K562 (cell line): Measurements from ENCODE around the gene VDR. TPM values are rescaled to one million over a fixed set of nuclear protein-coding genes. Genes with fewer than 3 reads are reported as not detected.
A peak's percentile ranks its signal among the peaks of the same experiment; 100 is the strongest.

Experiments
- ATAC-seq: fragments of 200-7000 bp; cut with Tn5 transposase; 3 replicates; pipeline ENCODE4 v1.9.1; 2020; ENCODE audit warnings: moderate library complexity
- BruUV-seq: library from RNA; stranded (reverse); fragments of 400-500 nt; replicated peaks from 2 replicates; lab custom pipeline; 2021; lab: Mats Ljungman, UMichigan
- CTCF ChIA-PET: fragments of 300-600 bp; formaldehyde crosslinking; extraction: SDS; loops from one replicate; lab custom pipeline; 2021; ENCODE audit warnings: low intra/inter-chr PET ratio; lab: Yijun Ruan, JAX
- POLR2A ChIA-PET: fragments of 300-600, 350-650 bp; sonication (Branson Sonifier 250); formaldehyde crosslinking; extraction: SDS; loops from one replicate; lab custom pipeline; 2021; ENCODE audit warnings: antibody characterized with exemption, inconsistent platforms; lab: Yijun Ruan, JAX
- DNase-seq, 4 experiments: peaks; one replicate each; pipeline versions ENCODE4 v3.0.0 to v3.0.0-alpha.2; 2011 to 2018; ENCODE audit warnings: low spot score in 3 of 4, mixed read lengths in 3 of 4; ENCODE audit errors: extremely low read depth in 1 of 4
- FAIRE-seq: peaks from 2 replicates; lab custom pipeline; 2011; peaks lifted over from hg19 to GRCh38; lab: Jason Lieb, UNC
- H2AFZ ChIP-seq: 2 replicates; pipeline ENCODE4 v1.6.0; 2011; ENCODE audit warnings: low read depth, low read length, control low read depth, inconsistent platforms
- H3K27ac ChIP-seq: fragments of 200-600 bp; 3 replicates; pipeline ENCODE4 v1.8.0; 2011; ENCODE audit warnings: low read depth, mild to moderate bottlenecking, control low read depth, inconsistent platforms, low read length, moderate library complexity, mixed read lengths; ENCODE audit errors: extremely low read depth
- H3K27me3 ChIP-seq, 2 experiments: fragments of 300-600 bp in 1 of 2; 2 replicates in 1 of 2; 3 replicates in 1 of 2; pipeline versions ENCODE4 v1.6.0 to v1.8.0; 2011; ENCODE audit warnings: inconsistent platforms in 2 of 2, low read length in 2 of 2, mild to moderate bottlenecking in 1 of 2, mixed read lengths in 1 of 2, moderate library complexity in 1 of 2; ENCODE audit not compliant: control insufficient read depth in 2 of 2, insufficient read depth in 2 of 2
- H3K36me3 ChIP-seq: fragments of 300-600 bp; 3 replicates; pipeline ENCODE4 v1.8.0; 2011; ENCODE audit warnings: mild to moderate bottlenecking, low read length, inconsistent platforms; ENCODE audit not compliant: control insufficient read depth, insufficient read depth
- H3K4me1 ChIP-seq, 2 experiments: fragments of 200-600 bp in 1 of 2; replicated peaks in 1 of 2; 2 replicates in 1 of 2; 3 replicates in 1 of 2; pipeline versions ENCODE4 v1.5.1 to v1.8.0; 2011; ENCODE audit warnings: inconsistent platforms in 2 of 2, low read length in 2 of 2, mild to moderate bottlenecking in 1 of 2, mixed read lengths in 1 of 2, moderate library complexity in 1 of 2; ENCODE audit not compliant: control insufficient read depth in 2 of 2, insufficient read depth in 2 of 2
- H3K4me2 ChIP-seq: 2 replicates; pipeline ENCODE4 v1.6.1; 2011; ENCODE audit warnings: low read length, control low read depth, inconsistent platforms, mixed read lengths; ENCODE audit not compliant: insufficient read depth
- H3K4me3 ChIP-seq: fragments of 200-600 bp; sonication (generic), shearing (Covaris generic); 2 replicates; pipeline ENCODE4 v1.5.1; 2016; ENCODE audit warnings: control low read depth, inconsistent platforms
- H3K79me2 ChIP-seq: fragments of 200-600 bp; 3 replicates; pipeline ENCODE4 v1.8.0; 2011; ENCODE audit warnings: low read length, inconsistent platforms; ENCODE audit not compliant: control insufficient read depth, insufficient read depth
- H3K9ac ChIP-seq, 2 experiments: 2 replicates each; pipeline versions ENCODE4 v1.6.0 to v1.6.1; 2011; ENCODE audit warnings: low read depth in 2 of 2, low read length in 2 of 2, control low read depth in 1 of 2, inconsistent platforms in 1 of 2, mild to moderate bottlenecking in 1 of 2, mixed read lengths in 1 of 2; ENCODE audit not compliant: insufficient read depth in 1 of 2
- H3K9me1 ChIP-seq: one replicate; pipeline ENCODE4 v1.6.0; 2011; ENCODE audit warnings: inconsistent platforms, mild to moderate bottlenecking, low read length, moderate library complexity; ENCODE audit not compliant: control insufficient read depth, insufficient read depth
- H3K9me3 ChIP-seq: replicated peaks from 2 replicates; pipeline ENCODE4 v1.5.1; 2011; ENCODE audit warnings: low read depth, low read length, inconsistent platforms; ENCODE audit not compliant: control insufficient read depth, insufficient read depth
- H4K20me1 ChIP-seq: replicated peaks from 2 replicates; pipeline ENCODE4 v1.6.1; 2011; ENCODE audit warnings: low read length, inconsistent platforms, mixed read lengths; ENCODE audit not compliant: control insufficient read depth, insufficient read depth
- ATF1 ChIP-seq, 2 experiments: fragments of 450-650 bp in 1 of 2; IDR thresholded peaks; 2 replicates each; pipeline ENCODE4 v1.6.1; 2016; ENCODE audit warnings: missing compliant biosample characterization in 1 of 2, missing genetic modification characterization in 1 of 2
- CBFA2T2 ChIP-seq: fragments of 450-650 bp; conservative IDR thresholded peaks from 2 replicates; pipeline ENCODE4 v1.6.1; 2017; ENCODE audit warnings: mild to moderate bottlenecking
- CBX5 ChIP-seq: IDR thresholded peaks from 2 replicates; pipeline ENCODE4 v1.6.1; 2014; ENCODE audit warnings: low read depth, borderline replicate concordance
- CSDE1 ChIP-seq, 2 experiments: fragments of 450-650 bp; IDR thresholded peaks; 2 replicates each; pipeline ENCODE4 v1.6.1; 2016; ENCODE audit warnings: mild to moderate bottlenecking in 1 of 2
- GATAD2A ChIP-seq: fragments of 450-650 bp; IDR thresholded peaks from 2 replicates; pipeline ENCODE4 v1.6.1; 2017
- NCOA4 ChIP-seq: fragments of 450-650 bp; IDR thresholded peaks from 2 replicates; pipeline ENCODE4 v1.6.1; 2018; ENCODE audit warnings: mild to moderate bottlenecking; ENCODE audit not compliant: partially characterized antibody
- NR2C2 ChIP-seq, 2 experiments: fragments of 200-800 bp in 1 of 2; sonication (Bioruptor generic) in 1 of 2; sonication (generic) in 1 of 2; formaldehyde crosslinking in 1 of 2; IDR thresholded peaks; 2 replicates each; pipeline versions ENCODE4 v1.6.1 to v1.8.0; 2016 to 2022; ENCODE audit warnings: mild to moderate bottlenecking in 1 of 2, missing compliant biosample characterization in 1 of 2, missing genetic modification characterization in 1 of 2, missing genetic modification reagents in 1 of 2
- SAFB ChIP-seq: fragments of 200-400 bp; formaldehyde crosslinking; IDR thresholded peaks from 2 replicates; pipeline ENCODE4 v1.6.1; 2017; ENCODE audit warnings: low read depth, low read length, borderline replicate concordance
- ZFPM2 ChIP-seq: fragments of 250-450 bp; sonication (Bioruptor Pico); IDR thresholded peaks from 2 replicates; pipeline ENCODE4 v1.5.1; 2022; ENCODE audit warnings: mild to moderate bottlenecking
- ZKSCAN1 ChIP-seq: fragments of 150-350 bp; IDR thresholded peaks from 2 replicates; pipeline ENCODE4 v1.6.1; 2016; ENCODE audit warnings: low read depth, low read length
- ZNF146 ChIP-seq: IDR thresholded peaks from one replicate; pipeline ENCODE4 v1.6.1; 2018; ENCODE audit warnings: missing compliant biosample characterization; ENCODE audit not compliant: unreplicated experiment
- ZNF354B ChIP-seq: fragments of 250-450 bp; sonication (Bioruptor Pico); IDR thresholded peaks from 2 replicates; pipeline ENCODE4 v1.4.0; 2020
- ZNF764 ChIP-seq: fragments of 250-450 bp; sonication (Bioruptor Pico); IDR thresholded peaks from 2 replicates; pipeline ENCODE4 v1.4.0; 2020; ENCODE audit warnings: low read depth, mild to moderate bottlenecking, moderate library complexity
- WGBS: fragments of 100-300 bp; shearing (Covaris generic); methylation state at CpG from one replicate; pipeline ENCODE4 v1.1.6; 2016; ENCODE audit warnings: low coverage, mixed read lengths; ENCODE audit not compliant: insufficient coverage; ENCODE audit errors: missing lambda C conversion rate; 5-methylcytosine and 5-hydroxymethylcytosine counted together
- in situ Hi-C: fragments of 300-500 bp; cut with MboI; formaldehyde crosslinking; loops from 4 replicates; pipeline ENCODE4 v1.15.0; 2018; ENCODE audit warnings: inconsistent platforms, mixed read lengths
- intact Hi-C: fragments of 100-400 bp; cut with micrococcal nuclease; formaldehyde crosslinking; loops from 2 replicates; pipeline ENCODE4 v1.14.2; 2022
- polyA plus RNA-seq, 8 experiments: library from polyadenylated mRNA; depleted of rRNA in 4 of 8; stranded (reverse) in 5 of 8; unstranded in 3 of 8; fragments of >200 nt; fragmentation: Nextera tagmentation in 2 of 8; fragmentation: Illumina TruSeq in 1 of 8; extraction: Ambion mirVana in 2 of 8; extraction: Trizol in 1 of 8; gene quantifications; 2 replicates each; pipeline versions ENCODE4 v1.2.1 to v1.2.3, GENCODE V29; 2011 to 2014; ENCODE audit warnings: inconsistent platforms in 1 of 8, missing spikeins in 1 of 8
- total RNA-seq, 7 experiments: library from RNA; depleted of rRNA in 6 of 7; stranded (reverse); fragments of >200 nt in 6 of 7; fragmentation: Illumina TruSeq in 2 of 7; extraction: Trizol in 2 of 7; gene quantifications; 2 replicates each; pipeline versions ENCODE4 v1.2.1 to v1.2.3, GENCODE V29; 2011 to 2021; ENCODE audit warnings: low replicate concordance in 1 of 7
- TF ChIP-seq, protein P1 (sequence below): fragments of 450-650 bp; IDR thresholded peaks from 2 replicates; pipeline ENCODE4 v1.6.1; 2014; ENCODE audit warnings: low read depth, mild to moderate bottlenecking, moderate library complexity, borderline replicate concordance
- TF ChIP-seq, protein P2 (sequence below): sonication (generic); formaldehyde crosslinking; IDR thresholded peaks from 2 replicates; pipeline ENCODE4 v1.8.1; 2023; ENCODE audit warnings: mild to moderate bottlenecking, missing genetic modification reagents
- TF ChIP-seq, protein P3 (sequence below): fragments of 250-450 bp; sonication (Bioruptor Pico); IDR thresholded peaks from 2 replicates; pipeline ENCODE4 v1.5.0; 2021

VDR gene
- total and polyA plus RNA-seq, 9 of the 15 experiments (the other 6 are each of a cell fraction or from before 2014, with no cell fraction given) = 0.61 to 4.8 (median 2.0) TPM

DNA sequence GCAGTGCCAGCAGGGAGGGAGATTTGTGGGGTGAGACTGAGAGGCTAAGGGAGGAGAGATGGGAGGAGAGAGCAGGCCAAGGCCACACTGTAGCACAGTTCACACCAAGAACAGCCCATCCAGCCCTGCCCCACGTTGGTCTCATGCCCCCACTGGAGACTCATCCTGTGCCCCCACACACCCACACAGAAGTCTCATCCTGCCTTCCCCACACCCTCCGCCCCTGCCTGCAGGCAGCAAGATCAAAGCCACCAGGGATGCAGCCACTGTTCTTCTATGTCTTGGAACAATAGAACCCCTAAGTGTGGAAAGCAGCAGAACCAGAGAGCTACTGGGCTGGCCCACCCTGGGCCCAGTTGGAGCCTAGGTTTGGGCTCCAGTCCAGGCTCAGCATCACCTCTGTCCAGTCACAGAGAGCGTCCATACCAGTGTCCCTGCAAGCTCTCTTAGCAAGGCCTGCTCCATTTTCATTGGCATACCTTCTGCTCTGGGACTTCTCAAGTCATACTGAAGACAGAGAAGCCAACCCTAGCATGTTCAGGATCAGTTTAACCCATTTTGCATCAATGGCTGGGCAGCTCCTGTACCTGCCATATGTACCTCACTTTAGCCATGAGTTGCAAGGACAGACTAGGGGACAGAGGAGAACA is 53.4 kb downstream of the VDR start:
- in situ Hi-C loops = no loop called here
- Histone ChIP-seq H3K27me3 (no peaks in the 10 kb centered on the region), H4K20me1 (0 out of 2 replicates have a peak, but pooled peaks cover 5% of the 10 kb centered on the region), H3K9ac (peak overlapping the region in 1 of 2 experiments; percentile 49; a peak in 1 of 4 replicates), H3K4me3 (no peak overlapping the region), H3K4me2 (peak overlapping the region; percentile 43; the same call in 1 of the 2 replicates), H3K9me3 (no peaks in the 10 kb centered on the region), H3K36me3 (no peaks in the 10 kb centered on the region), H3K27ac (no peak overlapping the region; the same call in 2 of the 3 replicates), H2AFZ (no peak overlapping the region), H3K4me1 (peaks cover 5 to 22% of the 10 kb centered on the region in 2 experiments; a peak in 3 of 5 replicates), H3K9me1 (no peaks in the 10 kb centered on the region), H3K79me2 (no peaks in the 10 kb centered on the region)
- ChIA-PET POLR2A (interaction anchor here (0.6 to 1.2 kb wide), 4 partner anchors 18 to 45 kb away, joined by 3 to 4 read pairs (median 3); no protein-coding TSS in a partner anchor), CTCF (no interaction called here)
- peak; percentile 13 for ATAC-seq
- intact Hi-C loops = no loop called here
- no peak for DNase-seq
- 63% methylated on average over 3 of the region's 3 CpGs for WGBS
- no peak for FAIRE-seq
- no TSS peak for BruUV-seq
- TF ChIP-seq ZNF764 = no peak
- TF ChIP-seq ZFPM2 (CRISPR knock-in tag) = no peak
- TF ChIP-seq CBFA2T2 = no peak
- TF ChIP-seq, protein P1, sequence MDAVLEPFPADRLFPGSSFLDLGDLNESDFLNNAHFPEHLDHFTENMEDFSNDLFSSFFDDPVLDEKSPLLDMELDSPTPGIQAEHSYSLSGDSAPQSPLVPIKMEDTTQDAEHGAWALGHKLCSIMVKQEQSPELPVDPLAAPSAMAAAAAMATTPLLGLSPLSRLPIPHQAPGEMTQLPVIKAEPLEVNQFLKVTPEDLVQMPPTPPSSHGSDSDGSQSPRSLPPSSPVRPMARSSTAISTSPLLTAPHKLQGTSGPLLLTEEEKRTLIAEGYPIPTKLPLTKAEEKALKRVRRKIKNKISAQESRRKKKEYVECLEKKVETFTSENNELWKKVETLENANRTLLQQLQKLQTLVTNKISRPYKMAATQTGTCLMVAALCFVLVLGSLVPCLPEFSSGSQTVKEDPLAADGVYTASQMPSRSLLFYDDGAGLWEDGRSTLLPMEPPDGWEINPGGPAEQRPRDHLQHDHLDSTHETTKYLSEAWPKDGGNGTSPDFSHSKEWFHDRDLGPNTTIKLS = no peak
- no peak for TF ChIP-seq ZNF146 (CRISPR knock-in tag)
- TF ChIP-seq ZKSCAN1 = no peak
- no peak for TF ChIP-seq SAFB
- no peak for TF ChIP-seq NR2C2 (CRISPR knock-in tag; IDR thresholded peaks at IDR 0.05)
- no peak for TF ChIP-seq NR2C2 (tag; IDR thresholded peaks at IDR 0.05)
- no peak for TF ChIP-seq CSDE1 (IDR thresholded peaks at IDR 0.05)
- TF ChIP-seq NCOA4 = no peak
- no peak for TF ChIP-seq GATAD2A
- TF ChIP-seq, protein P2, sequence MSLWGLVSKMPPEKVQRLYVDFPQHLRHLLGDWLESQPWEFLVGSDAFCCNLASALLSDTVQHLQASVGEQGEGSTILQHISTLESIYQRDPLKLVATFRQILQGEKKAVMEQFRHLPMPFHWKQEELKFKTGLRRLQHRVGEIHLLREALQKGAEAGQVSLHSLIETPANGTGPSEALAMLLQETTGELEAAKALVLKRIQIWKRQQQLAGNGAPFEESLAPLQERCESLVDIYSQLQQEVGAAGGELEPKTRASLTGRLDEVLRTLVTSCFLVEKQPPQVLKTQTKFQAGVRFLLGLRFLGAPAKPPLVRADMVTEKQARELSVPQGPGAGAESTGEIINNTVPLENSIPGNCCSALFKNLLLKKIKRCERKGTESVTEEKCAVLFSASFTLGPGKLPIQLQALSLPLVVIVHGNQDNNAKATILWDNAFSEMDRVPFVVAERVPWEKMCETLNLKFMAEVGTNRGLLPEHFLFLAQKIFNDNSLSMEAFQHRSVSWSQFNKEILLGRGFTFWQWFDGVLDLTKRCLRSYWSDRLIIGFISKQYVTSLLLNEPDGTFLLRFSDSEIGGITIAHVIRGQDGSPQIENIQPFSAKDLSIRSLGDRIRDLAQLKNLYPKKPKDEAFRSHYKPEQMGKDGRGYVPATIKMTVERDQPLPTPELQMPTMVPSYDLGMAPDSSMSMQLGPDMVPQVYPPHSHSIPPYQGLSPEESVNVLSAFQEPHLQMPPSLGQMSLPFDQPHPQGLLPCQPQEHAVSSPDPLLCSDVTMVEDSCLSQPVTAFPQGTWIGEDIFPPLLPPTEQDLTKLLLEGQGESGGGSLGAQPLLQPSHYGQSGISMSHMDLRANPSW (CRISPR knock-in tag) = no peak
- no peak for TF ChIP-seq ATF1 (CRISPR knock-in tag; IDR thresholded peaks at IDR 0.05)
- TF ChIP-seq ATF1 (tag; IDR thresholded peaks at IDR 0.05) = no peak
- TF ChIP-seq ZNF354B = no peak
- TF ChIP-seq, protein P3, sequence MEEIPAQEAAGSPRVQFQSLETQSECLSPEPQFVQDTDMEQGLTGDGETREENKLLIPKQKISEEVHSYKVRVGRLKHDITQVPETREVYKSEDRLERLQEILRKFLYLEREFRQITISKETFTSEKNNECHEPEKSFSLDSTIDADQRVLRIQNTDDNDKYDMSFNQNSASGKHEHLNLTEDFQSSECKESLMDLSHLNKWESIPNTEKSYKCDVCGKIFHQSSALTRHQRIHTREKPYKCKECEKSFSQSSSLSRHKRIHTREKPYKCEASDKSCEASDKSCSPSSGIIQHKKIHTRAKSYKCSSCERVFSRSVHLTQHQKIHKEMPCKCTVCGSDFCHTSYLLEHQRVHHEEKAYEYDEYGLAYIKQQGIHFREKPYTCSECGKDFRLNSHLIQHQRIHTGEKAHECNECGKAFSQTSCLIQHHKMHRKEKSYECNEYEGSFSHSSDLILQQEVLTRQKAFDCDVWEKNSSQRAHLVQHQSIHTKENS (CRISPR knock-in tag) = no peak
- no peak for TF ChIP-seq CBX5
